Parathyroid adenoma (tissue), 2 donors: ENCODE data around the gene COA7.

Experiments
- H2AFZ ChIP-seq: fragments of 300-600 bp; sonication (generic); one replicate; pipeline ENCODE4 v1.7.0; 2017; ENCODE audit warnings: antibody characterized with exemption, mild to moderate bottlenecking
- H3K27ac ChIP-seq: fragments of 300-600 bp; sonication (generic); one replicate; pipeline ENCODE4 v1.7.0; 2017
- H3K27me3 ChIP-seq: fragments of 300-600 bp; sonication (generic); one replicate; pipeline ENCODE4 v1.7.0; 2017; ENCODE audit warnings: low read length; ENCODE audit not compliant: control insufficient read depth, insufficient read depth
- H3K36me3 ChIP-seq: fragments of 300-600 bp; sonication (generic); one replicate; pipeline ENCODE4 v1.7.0; 2017; ENCODE audit warnings: low read length; ENCODE audit not compliant: control insufficient read depth, insufficient read depth
- H3K4me1 ChIP-seq: fragments of 300-600 bp; sonication (generic); one replicate; pipeline ENCODE4 v1.7.0; 2017; ENCODE audit warnings: control low read depth
- H3K4me2 ChIP-seq: fragments of 300-600 bp; sonication (generic); one replicate; pipeline ENCODE4 v1.7.0; 2017; ENCODE audit warnings: low read length
- H3K4me3 ChIP-seq: fragments of 300-600 bp; sonication (generic); one replicate; pipeline ENCODE4 v1.7.0; 2017; ENCODE audit warnings: low read depth, low read length
- H3K79me2 ChIP-seq: fragments of 300-600 bp; sonication (generic); one replicate; pipeline ENCODE4 v1.7.0; 2017; ENCODE audit warnings: control low read depth
- H3K9ac ChIP-seq: fragments of 300-600 bp; sonication (generic); one replicate; pipeline ENCODE4 v1.7.0; 2017; ENCODE audit warnings: mild to moderate bottlenecking
- H3K9me3 ChIP-seq: fragments of 300-600 bp; sonication (generic); one replicate; pipeline ENCODE4 v1.7.0; 2017; ENCODE audit warnings: low read length; ENCODE audit not compliant: control insufficient read depth
- TF ChIP-seq, protein P1 (sequence below): fragments of 300-600 bp; sonication (generic); IDR thresholded peaks from one replicate; pipeline ENCODE4 v1.7.0; 2017; ENCODE audit warnings: antibody characterized with exemption, mild to moderate bottlenecking
- donor health status: primary hyperparathyroidism.

The COA7 gene

GRCh38 chr1:52658795-52659194, 39.4 kb downstream of the COA7 start:
- no peak overlapping the region for H3K4me3 ChIP-seq
- H3K27ac ChIP-seq = no peak overlapping the region
- H2AFZ ChIP-seq = no peak overlapping the region
- TF ChIP-seq, protein P1, sequence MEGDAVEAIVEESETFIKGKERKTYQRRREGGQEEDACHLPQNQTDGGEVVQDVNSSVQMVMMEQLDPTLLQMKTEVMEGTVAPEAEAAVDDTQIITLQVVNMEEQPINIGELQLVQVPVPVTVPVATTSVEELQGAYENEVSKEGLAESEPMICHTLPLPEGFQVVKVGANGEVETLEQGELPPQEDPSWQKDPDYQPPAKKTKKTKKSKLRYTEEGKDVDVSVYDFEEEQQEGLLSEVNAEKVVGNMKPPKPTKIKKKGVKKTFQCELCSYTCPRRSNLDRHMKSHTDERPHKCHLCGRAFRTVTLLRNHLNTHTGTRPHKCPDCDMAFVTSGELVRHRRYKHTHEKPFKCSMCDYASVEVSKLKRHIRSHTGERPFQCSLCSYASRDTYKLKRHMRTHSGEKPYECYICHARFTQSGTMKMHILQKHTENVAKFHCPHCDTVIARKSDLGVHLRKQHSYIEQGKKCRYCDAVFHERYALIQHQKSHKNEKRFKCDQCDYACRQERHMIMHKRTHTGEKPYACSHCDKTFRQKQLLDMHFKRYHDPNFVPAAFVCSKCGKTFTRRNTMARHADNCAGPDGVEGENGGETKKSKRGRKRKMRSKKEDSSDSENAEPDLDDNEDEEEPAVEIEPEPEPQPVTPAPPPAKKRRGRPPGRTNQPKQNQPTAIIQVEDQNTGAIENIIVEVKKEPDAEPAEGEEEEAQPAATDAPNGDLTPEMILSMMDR = no peak
- no peaks in the 10 kb centered on the region for H3K4me1 ChIP-seq
- H3K4me2 ChIP-seq = no peak overlapping the region
- H3K9me3 ChIP-seq = no peaks in the 10 kb centered on the region
- no peaks in the 10 kb centered on the region for H3K27me3 ChIP-seq
- H3K79me2 ChIP-seq = no peaks in the 10 kb centered on the region
- no peak overlapping the region for H3K9ac ChIP-seq
- no peaks in the 10 kb centered on the region for H3K36me3 ChIP-seq

- Histone ChIP-seq H3K79me2 (no peaks in the 10 kb centered on the region), H3K4me2 (no peak overlapping the region), H3K4me1 (no peaks in the 10 kb centered on the region), H3K9me3 (no peaks in the 10 kb centered on the region), H3K27ac (no peak overlapping the region), H2AFZ (no peak overlapping the region), H3K27me3 (no peaks in the 10 kb centered on the region), H3K36me3 (no peaks in the 10 kb centered on the region), H3K9ac (no peak overlapping the region), H3K4me3 (no peak overlapping the region)
- TF ChIP-seq, protein P1 = no peak
Measured at GRCh38 chr1:52657702-52658101, 40.4 kb downstream of the COA7 start.

DNA sequence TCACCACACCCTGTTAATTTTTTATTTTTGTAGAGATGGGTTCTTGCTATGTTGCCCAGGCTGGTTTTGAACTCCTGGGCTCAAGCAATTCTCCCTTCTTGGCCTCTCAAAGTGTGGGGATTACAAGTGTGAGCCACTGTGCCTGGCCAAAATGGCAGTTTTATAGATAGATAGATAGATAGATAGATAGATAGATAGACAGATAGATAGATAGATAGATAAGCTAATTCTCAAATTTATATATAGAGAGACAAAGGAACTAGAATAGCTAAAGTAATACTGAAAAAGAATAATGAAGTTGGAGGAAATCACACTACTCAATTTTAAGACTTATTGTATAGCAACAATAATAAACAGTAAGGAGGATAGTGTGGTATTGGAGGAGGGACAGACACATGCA, 44.1 kb downstream of the COA7 start:
- H3K36me3 ChIP-seq = no peaks in the 10 kb centered on the region
- TF ChIP-seq, protein P1 = no peak
- H3K4me1 ChIP-seq = no peaks in the 10 kb centered on the region
- no peak overlapping the region for H3K4me2 ChIP-seq
- no peaks in the 10 kb centered on the region for H3K79me2 ChIP-seq
- no peak overlapping the region for H3K9ac ChIP-seq
- no peak overlapping the region for H3K27ac ChIP-seq
- no peak overlapping the region for H2AFZ ChIP-seq
- H3K27me3 ChIP-seq = no peaks in the 10 kb centered on the region
- no peaks in the 10 kb centered on the region for H3K9me3 ChIP-seq
- H3K4me3 ChIP-seq = no peak overlapping the region

GRCh38 chr1:52653207-52653849, 44.8 kb downstream of the COA7 start:
- Histone ChIP-seq H3K36me3 (no peaks in the 10 kb centered on the region), H3K27ac (no peak overlapping the region), H3K4me3 (no peak overlapping the region), H3K27me3 (no peaks in the 10 kb centered on the region), H3K4me2 (no peak overlapping the region), H3K9me3 (no peaks in the 10 kb centered on the region), H3K4me1 (no peaks in the 10 kb centered on the region), H3K9ac (no peak overlapping the region), H2AFZ (no peak overlapping the region), H3K79me2 (no peaks in the 10 kb centered on the region)
- TF ChIP-seq, protein P1 = no peak

- no peaks in the 10 kb centered on the region for H3K27me3 ChIP-seq
- no peak overlapping the region for H3K27ac ChIP-seq
- H3K9me3 ChIP-seq = no peaks in the 10 kb centered on the region
- H3K4me3 ChIP-seq = no peak overlapping the region
- TF ChIP-seq, protein P1 = no peak
- no peaks in the 10 kb centered on the region for H3K36me3 ChIP-seq
- no peak overlapping the region for H2AFZ ChIP-seq
- H3K4me1 ChIP-seq = no peaks in the 10 kb centered on the region
- H3K4me2 ChIP-seq = no peak overlapping the region
- H3K79me2 ChIP-seq = no peaks in the 10 kb centered on the region
- no peak overlapping the region for H3K9ac ChIP-seq
Measured at GRCh38 chr1:52651904-52652303, 46.2 kb downstream of the COA7 start.
